CD4-positive, alpha-beta T cell (primary cell): ENCODE data around the gene GPC5. TPM values are rescaled to one million over a fixed set of nuclear protein-coding genes. Genes with fewer than 3 reads are reported as not detected.
"Not testable (repeated sequence)": the region's sequence is repeated elsewhere in the genome, so short reads cannot be mapped to it uniquely, and the experiment has no call there.

Source experiments
- ATAC-seq: fragments of 200-7000 bp; cut with Tn5 transposase; one replicate; pipeline ENCODE4 v1.10.0; 2022; ENCODE audit warnings: mild to moderate bottlenecking; ENCODE audit not compliant: poor library complexity
- CTCF ChIA-PET: fragments of 350-600 bp; sonication (Branson Sonifier 250); formaldehyde crosslinking; loops from one replicate; lab custom pipeline; 2021; ENCODE audit warnings: antibody characterized with exemption, inconsistent platforms; lab: Charles Lee
- POLR2A ChIA-PET: fragments of 350-600 bp; sonication (Branson Sonifier 250); formaldehyde crosslinking; loops from one replicate; lab custom pipeline; 2021; ENCODE audit warnings: antibody characterized with exemption, inconsistent platforms; lab: Charles Lee
- DNase-seq, 14 experiments: peaks; one replicate each; pipeline ENCODE4 v3.0.0-alpha.2; 2013 to 2020; ENCODE audit warnings: mixed read lengths in 2 of 14
- H3K27ac ChIP-seq, 2 donors: one replicate each; pipeline versions ENCODE4 v1.5.1 to v1.7.0; 2013; ENCODE audit warnings: low read length in 2 of 2, low read depth in 1 of 2, mild to moderate bottlenecking in 1 of 2
- H3K27me3 ChIP-seq, 2 experiments: 1 replicate in 1 of 2; 2 replicates in 1 of 2; pipeline versions ENCODE4 v1.6.1 to v1.7.0; 2013; ENCODE audit warnings: low read length in 2 of 2, control low read depth in 1 of 2, mild to moderate bottlenecking in 1 of 2, moderate library complexity in 1 of 2; ENCODE audit not compliant: insufficient read depth in 2 of 2, control insufficient read depth in 1 of 2
- H3K36me3 ChIP-seq: one replicate; pipeline ENCODE4 v1.6.1; 2013; ENCODE audit warnings: low read length, control low read depth; ENCODE audit not compliant: insufficient read depth
- H3K4me1 ChIP-seq: one replicate; pipeline ENCODE4 v1.6.1; 2013; ENCODE audit warnings: low read length, control low read depth; ENCODE audit not compliant: insufficient read depth
- H3K4me3 ChIP-seq: one replicate; pipeline ENCODE4 v1.5.1; 2013; ENCODE audit warnings: mild to moderate bottlenecking, low read length, moderate library complexity
- H3K9me3 ChIP-seq, 2 experiments: 1 replicate in 1 of 2; 2 replicates in 1 of 2; pipeline versions ENCODE4 v1.6.1 to v1.7.0; 2013; ENCODE audit warnings: low read length in 2 of 2, mild to moderate bottlenecking in 2 of 2, control low read depth in 1 of 2, moderate library complexity in 1 of 2; ENCODE audit not compliant: control insufficient read depth in 1 of 2, insufficient read depth in 1 of 2
- H3K27ac Mint-ChIP-seq: one replicate; pipeline ENCODE4 v1.8.0; 2020; ENCODE audit warnings: mixed read lengths
- H3K27me3 Mint-ChIP-seq: one replicate; pipeline ENCODE4 v1.8.0; 2021; ENCODE audit warnings: mixed read lengths
- H3K36me3 Mint-ChIP-seq: one replicate; pipeline ENCODE4 v1.8.0; 2021; ENCODE audit warnings: low read depth, mixed read lengths
- H3K4me1 Mint-ChIP-seq: one replicate; pipeline ENCODE4 v1.8.0; 2021; ENCODE audit warnings: low read depth, mixed read lengths
- H3K4me3 Mint-ChIP-seq: one replicate; pipeline ENCODE4 v1.8.0; 2020; ENCODE audit warnings: mild to moderate bottlenecking, mixed read lengths
- H3K9me3 Mint-ChIP-seq: one replicate; pipeline ENCODE4 v1.8.0; 2020; ENCODE audit warnings: mixed read lengths
- intact Hi-C, 2 experiments: fragments of 100-400 bp; cut with DNase I in 1 of 2; cut with micrococcal nuclease in 1 of 2; formaldehyde crosslinking; loops; one replicate each; pipeline versions ENCODE4 v1.15.1 to v1.9.0; 2023 to 2025; cut with DNase I, micrococcal nuclease
- total RNA-seq, 174 experiments: library from RNA in 2 of 174; stranded (reverse) in 2 of 174; gene quantifications; one replicate each; pipeline ENCODE4 v1.2.3 and lab custom pipeline; 2021 to 2026
- TF ChIP-seq, protein P1 (sequence below): fragments of 200-600 bp; IDR thresholded peaks from one replicate; pipeline ENCODE4 v1.8.0; 2022; ENCODE audit warnings: antibody characterized with exemption, mild to moderate bottlenecking

GPC5 gene
- total RNA-seq, 2 experiments from 2014 or later: not detected

DNA sequence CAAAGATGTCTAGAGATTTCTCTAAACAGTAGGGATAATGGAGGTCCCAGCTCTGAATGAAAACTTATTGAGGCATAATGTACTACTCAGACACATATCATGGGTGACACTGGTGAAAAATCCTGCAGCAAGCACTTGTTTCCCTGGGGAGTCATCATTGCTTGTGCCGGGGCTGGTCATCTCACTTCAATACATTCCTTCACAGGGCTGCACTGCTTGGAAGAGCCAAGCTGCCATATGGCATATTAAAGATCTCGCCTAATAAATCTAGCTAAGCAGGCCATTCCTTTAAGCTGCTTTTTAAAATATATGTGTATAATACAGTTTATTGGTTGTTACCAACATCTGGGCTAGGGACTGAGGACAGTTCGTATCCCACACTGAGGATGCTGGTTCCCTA, 1496.0 kb downstream of the GPC5 start:
- CTCF ChIA-PET: no interaction called here
- no peak overlapping the region for H3K27ac ChIP-seq
- intact Hi-C loops: no loop called here

DNA sequence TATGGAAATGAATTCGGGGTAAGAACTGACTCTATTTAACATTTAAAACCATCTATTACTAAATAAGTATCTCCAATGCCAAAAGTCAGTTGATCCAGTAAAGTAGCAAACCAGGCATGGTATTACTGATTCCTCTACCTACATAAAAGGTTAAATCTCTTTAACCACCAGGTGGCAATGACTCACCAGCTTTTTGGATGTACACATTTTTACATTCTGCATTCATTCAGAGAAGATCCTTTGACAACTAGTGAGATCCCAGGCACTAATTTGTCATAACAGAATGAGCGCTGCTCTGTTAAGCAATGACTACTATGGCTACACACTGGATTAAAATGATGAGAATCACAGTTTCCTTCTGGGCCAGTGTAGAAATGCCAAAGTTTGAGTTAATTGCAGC, 1498.4 kb downstream of the GPC5 start:
- CTCF ChIA-PET: no interaction called here
- no peak for ATAC-seq
- no peaks in the 10 kb centered on the region for H3K27me3 Mint-ChIP-seq
- POLR2A ChIA-PET: no interaction called here
- Histone ChIP-seq H3K36me3 (no peaks in the 10 kb centered on the region), H3K27me3 (no peaks in the 10 kb centered on the region), H3K4me1 (no peaks in the 10 kb centered on the region), H3K9me3 (no peaks in the 10 kb centered on the region), H3K4me3 (no peak overlapping the region), H3K27ac (no peak overlapping the region)
- H3K27ac Mint-ChIP-seq: no peak overlapping the region
- intact Hi-C loops: no loop called here
- H3K36me3 Mint-ChIP-seq: no peaks in the 10 kb centered on the region
- H3K4me1 Mint-ChIP-seq: no peaks in the 10 kb centered on the region
- no peak for DNase-seq
- no peak overlapping the region for H3K4me3 Mint-ChIP-seq
- peaks cover 2% of the 10 kb centered on the region for H3K9me3 Mint-ChIP-seq
- TF ChIP-seq, protein P1, sequence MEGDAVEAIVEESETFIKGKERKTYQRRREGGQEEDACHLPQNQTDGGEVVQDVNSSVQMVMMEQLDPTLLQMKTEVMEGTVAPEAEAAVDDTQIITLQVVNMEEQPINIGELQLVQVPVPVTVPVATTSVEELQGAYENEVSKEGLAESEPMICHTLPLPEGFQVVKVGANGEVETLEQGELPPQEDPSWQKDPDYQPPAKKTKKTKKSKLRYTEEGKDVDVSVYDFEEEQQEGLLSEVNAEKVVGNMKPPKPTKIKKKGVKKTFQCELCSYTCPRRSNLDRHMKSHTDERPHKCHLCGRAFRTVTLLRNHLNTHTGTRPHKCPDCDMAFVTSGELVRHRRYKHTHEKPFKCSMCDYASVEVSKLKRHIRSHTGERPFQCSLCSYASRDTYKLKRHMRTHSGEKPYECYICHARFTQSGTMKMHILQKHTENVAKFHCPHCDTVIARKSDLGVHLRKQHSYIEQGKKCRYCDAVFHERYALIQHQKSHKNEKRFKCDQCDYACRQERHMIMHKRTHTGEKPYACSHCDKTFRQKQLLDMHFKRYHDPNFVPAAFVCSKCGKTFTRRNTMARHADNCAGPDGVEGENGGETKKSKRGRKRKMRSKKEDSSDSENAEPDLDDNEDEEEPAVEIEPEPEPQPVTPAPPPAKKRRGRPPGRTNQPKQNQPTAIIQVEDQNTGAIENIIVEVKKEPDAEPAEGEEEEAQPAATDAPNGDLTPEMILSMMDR: no peak

More for the DNA sequence above, 1496.0 kb downstream of the GPC5 start:
- POLR2A ChIA-PET: no interaction called here
- TF ChIP-seq, protein P1: no peak
- H3K27ac Mint-ChIP-seq: no peak overlapping the region
- no peaks in the 10 kb centered on the region for H3K4me1 ChIP-seq
- H3K9me3 Mint-ChIP-seq: peaks cover 4% of the 10 kb centered on the region
- no peaks in the 10 kb centered on the region for H3K36me3 Mint-ChIP-seq
- no peaks in the 10 kb centered on the region for H3K27me3 ChIP-seq
- DNase-seq: no peak
- ATAC-seq: no peak
- no peaks in the 10 kb centered on the region for H3K4me1 Mint-ChIP-seq
- H3K36me3 ChIP-seq: no peaks in the 10 kb centered on the region
- H3K4me3 Mint-ChIP-seq: no peak overlapping the region
- no peaks in the 10 kb centered on the region for H3K27me3 Mint-ChIP-seq
- H3K9me3 ChIP-seq: no peaks in the 10 kb centered on the region
- no peak overlapping the region for H3K4me3 ChIP-seq

DNA sequence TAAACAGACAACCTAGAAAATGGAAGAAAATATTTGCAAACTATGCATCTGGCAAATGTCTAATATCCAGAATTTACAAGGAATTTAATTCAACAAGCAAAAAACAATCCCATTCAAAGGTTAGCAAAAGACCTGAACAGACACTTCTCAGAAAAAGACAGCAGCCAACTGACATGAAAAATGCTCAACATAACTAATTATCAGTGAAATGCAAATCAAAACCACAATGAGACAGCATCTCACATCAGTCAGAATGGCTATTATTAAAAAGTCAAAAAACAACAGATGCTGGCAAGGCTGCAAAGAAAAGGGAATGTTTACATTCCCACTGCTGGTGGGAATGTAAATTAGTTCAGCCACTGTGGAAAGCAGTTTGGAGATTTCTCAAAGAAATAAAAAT, 1500.5 kb downstream of the GPC5 start:
- H3K4me1 Mint-ChIP-seq, H3K27me3 ChIP-seq, intact Hi-C loops, H3K4me3 Mint-ChIP-seq, H3K4me1 ChIP-seq, H3K36me3 ChIP-seq, ATAC-seq, H3K27ac Mint-ChIP-seq, H3K9me3 ChIP-seq, H3K4me3 ChIP-seq, CTCF ChIA-PET, H3K27ac ChIP-seq, H3K9me3 Mint-ChIP-seq, POLR2A ChIA-PET, H3K27me3 Mint-ChIP-seq, H3K36me3 Mint-ChIP-seq, DNase-seq: not testable (repeated sequence)

GRCh38 chr13:92900446-92900845, 1502.0 kb downstream of the GPC5 start:
- intact Hi-C loops: no loop called here
- POLR2A ChIA-PET: no interaction called here
- CTCF ChIA-PET: no interaction called here

More at GRCh38 chr13:92900446-92900845, 1502.0 kb downstream of the GPC5 start:
- Histone ChIP-seq H3K36me3 (no peaks in the 10 kb centered on the region), H3K9me3 (no peaks in the 10 kb centered on the region), H3K27me3 (no peaks in the 10 kb centered on the region), H3K4me1 (no peaks in the 10 kb centered on the region), H3K27ac (no peak overlapping the region), H3K4me3 (no peak overlapping the region)
- TF ChIP-seq, protein P1: no peak
- Mint-ChIP-seq H3K9me3 (peaks cover 2% of the 10 kb centered on the region), H3K27me3 (no peaks in the 10 kb centered on the region), H3K27ac (no peak overlapping the region), H3K4me1 (no peaks in the 10 kb centered on the region), H3K36me3 (no peaks in the 10 kb centered on the region), H3K4me3 (no peak overlapping the region)
- DNase-seq: no peak
- no peak for ATAC-seq
